ENCODE results near the gene LRRIQ1.

The LRRIQ1 gene

DNA sequence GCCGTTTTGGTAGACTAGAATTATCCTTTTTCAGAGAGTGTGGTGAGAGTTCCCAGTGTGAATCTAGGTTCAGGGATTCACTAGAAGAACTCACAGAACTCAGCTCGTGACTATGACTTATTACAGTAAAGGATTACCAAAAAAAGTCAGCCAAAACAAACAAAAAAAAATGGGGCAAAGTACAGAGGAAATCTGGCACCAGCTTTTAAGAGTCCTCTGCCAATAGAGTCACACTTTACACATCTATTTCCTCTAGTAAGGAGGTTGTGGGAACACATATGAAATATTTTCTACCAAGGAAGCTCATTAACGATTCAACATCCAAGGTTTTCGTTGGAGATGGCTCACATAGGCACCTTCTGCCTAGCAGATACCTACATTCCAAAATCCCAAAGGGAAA, 28.3 kb upstream of the LRRIQ1 start:
- no peaks in the 10 kb centered on the region for H3K36me3 ChIP-seq (ENCODE audit: control insufficient read depth, insufficient read depth, low read length)
- no peaks in the 10 kb centered on the region for H3K27me3 ChIP-seq (replicated peaks; ENCODE audit: control insufficient read depth, insufficient read depth, low read length)
- DNase-seq (ENCODE audit: extremely low read depth, insufficient read length) = no peak
- TF ChIP-seq, protein P1, sequence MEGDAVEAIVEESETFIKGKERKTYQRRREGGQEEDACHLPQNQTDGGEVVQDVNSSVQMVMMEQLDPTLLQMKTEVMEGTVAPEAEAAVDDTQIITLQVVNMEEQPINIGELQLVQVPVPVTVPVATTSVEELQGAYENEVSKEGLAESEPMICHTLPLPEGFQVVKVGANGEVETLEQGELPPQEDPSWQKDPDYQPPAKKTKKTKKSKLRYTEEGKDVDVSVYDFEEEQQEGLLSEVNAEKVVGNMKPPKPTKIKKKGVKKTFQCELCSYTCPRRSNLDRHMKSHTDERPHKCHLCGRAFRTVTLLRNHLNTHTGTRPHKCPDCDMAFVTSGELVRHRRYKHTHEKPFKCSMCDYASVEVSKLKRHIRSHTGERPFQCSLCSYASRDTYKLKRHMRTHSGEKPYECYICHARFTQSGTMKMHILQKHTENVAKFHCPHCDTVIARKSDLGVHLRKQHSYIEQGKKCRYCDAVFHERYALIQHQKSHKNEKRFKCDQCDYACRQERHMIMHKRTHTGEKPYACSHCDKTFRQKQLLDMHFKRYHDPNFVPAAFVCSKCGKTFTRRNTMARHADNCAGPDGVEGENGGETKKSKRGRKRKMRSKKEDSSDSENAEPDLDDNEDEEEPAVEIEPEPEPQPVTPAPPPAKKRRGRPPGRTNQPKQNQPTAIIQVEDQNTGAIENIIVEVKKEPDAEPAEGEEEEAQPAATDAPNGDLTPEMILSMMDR (IDR thresholded peaks at IDR 0.05; ENCODE audit: insufficient read depth, low read length, poor library complexity, severe bottlenecking) = no peak
- no peak overlapping the region for H3K4me3 ChIP-seq (replicated peaks; ENCODE audit: low read depth, low read length)

DNA sequence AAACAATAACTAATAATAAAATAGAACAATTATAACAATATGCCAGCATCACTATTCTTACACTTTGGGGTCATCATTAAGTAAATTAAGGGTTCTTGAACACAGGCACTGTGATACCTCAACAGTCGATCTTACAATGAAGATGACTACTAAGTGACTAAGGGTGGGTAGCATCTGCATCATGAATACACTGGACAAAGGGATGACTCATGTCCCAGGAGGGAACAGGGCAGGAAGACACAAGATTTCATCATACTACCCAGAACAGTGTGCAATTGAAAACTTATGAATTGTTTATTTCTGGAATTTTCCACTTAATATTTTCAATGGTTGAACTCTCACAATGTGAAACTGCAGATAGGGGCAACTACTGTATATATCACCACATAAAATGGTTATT, 19.7 kb upstream of the LRRIQ1 start:
- TF ChIP-seq, protein P1 (IDR thresholded peaks at IDR 0.05; ENCODE audit: insufficient read depth, low read length, poor library complexity, severe bottlenecking) = no peak
- DNase-seq (ENCODE audit: extremely low read depth, insufficient read length) = no peak
- no peak overlapping the region for H3K4me3 ChIP-seq (replicated peaks; ENCODE audit: low read depth, low read length)
- H3K27me3 ChIP-seq (replicated peaks; ENCODE audit: control insufficient read depth, insufficient read depth, low read length) = no peaks in the 10 kb centered on the region
- no peaks in the 10 kb centered on the region for H3K36me3 ChIP-seq (ENCODE audit: control insufficient read depth, insufficient read depth, low read length)

DNA sequence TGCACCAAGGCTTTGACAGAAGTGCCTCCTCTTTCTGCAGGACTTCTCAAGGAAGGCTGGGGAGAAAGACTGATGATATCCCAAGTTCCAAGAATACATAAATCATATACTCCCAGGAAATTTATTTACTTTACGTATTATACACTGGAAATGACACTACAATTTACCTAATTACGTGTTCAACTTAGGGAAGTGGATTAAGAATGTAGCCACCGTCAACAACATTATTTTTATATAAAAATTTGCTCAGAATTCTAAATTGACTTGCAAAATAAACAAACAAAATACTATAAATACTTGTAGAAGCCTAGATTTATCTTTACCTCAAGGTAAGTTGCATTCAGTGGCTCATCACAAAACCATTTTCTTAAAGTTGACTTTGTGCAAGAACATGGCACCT, 19.0 kb upstream of the LRRIQ1 start:
- no peaks in the 10 kb centered on the region for H3K27me3 ChIP-seq (replicated peaks; ENCODE audit: control insufficient read depth, insufficient read depth, low read length)
- H3K4me3 ChIP-seq (replicated peaks; ENCODE audit: low read depth, low read length) = no peak overlapping the region
- H3K36me3 ChIP-seq (ENCODE audit: control insufficient read depth, insufficient read depth, low read length) = no peaks in the 10 kb centered on the region
- no peak for DNase-seq (ENCODE audit: extremely low read depth, insufficient read length)
- TF ChIP-seq, protein P1 (IDR thresholded peaks at IDR 0.05; ENCODE audit: insufficient read depth, low read length, poor library complexity, severe bottlenecking) = no peak

DNA sequence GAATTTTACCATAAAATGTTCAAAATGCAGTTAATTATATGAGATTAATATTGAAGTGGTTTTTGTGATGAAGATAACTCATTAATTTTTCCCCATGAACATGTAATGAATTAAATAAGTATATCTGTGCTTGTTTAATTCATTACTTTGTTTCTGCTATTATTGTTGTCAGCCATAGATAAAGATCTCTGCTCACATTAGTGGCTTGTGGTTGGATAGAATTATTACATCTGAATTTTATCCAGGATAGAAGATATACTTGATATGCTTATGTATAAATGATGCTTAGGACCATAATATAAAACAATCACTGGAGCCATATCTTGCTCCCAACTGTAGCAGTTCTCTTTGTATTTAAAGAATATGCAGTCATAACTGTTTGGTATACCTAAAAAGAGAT, 18.5 kb upstream of the LRRIQ1 start:
- no peak overlapping the region for H3K4me3 ChIP-seq (replicated peaks; ENCODE audit: low read depth, low read length)
- H3K36me3 ChIP-seq (ENCODE audit: control insufficient read depth, insufficient read depth, low read length) = no peaks in the 10 kb centered on the region
- TF ChIP-seq, protein P1 (IDR thresholded peaks at IDR 0.05; ENCODE audit: insufficient read depth, low read length, poor library complexity, severe bottlenecking) = no peak
- DNase-seq (ENCODE audit: extremely low read depth, insufficient read length) = no peak
- H3K27me3 ChIP-seq (replicated peaks; ENCODE audit: control insufficient read depth, insufficient read depth, low read length) = no peaks in the 10 kb centered on the region

DNA sequence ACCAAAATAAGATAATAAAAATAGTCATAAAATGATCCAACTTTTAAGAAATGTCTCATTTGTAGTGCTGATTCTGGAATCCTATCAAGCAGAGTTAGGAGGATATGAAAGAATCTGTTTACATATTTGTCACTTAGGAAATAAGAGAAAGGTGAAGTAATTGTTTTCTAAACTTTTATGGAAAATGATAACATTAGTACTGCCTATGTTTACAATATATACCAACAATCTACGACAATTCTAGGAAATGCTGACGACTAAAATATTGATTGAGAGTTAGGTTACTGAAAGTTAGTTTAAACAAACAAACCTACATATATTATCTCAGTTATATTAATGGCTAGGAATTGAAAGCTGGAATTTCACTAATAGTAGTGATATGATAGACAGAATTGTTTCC, 18.1 kb upstream of the LRRIQ1 start:
- H3K4me3 ChIP-seq (replicated peaks; ENCODE audit: low read depth, low read length) = no peak overlapping the region
- no peaks in the 10 kb centered on the region for H3K27me3 ChIP-seq (replicated peaks; ENCODE audit: control insufficient read depth, insufficient read depth, low read length)
- TF ChIP-seq, protein P1 (IDR thresholded peaks at IDR 0.05; ENCODE audit: insufficient read depth, low read length, poor library complexity, severe bottlenecking) = no peak
- no peak for DNase-seq (ENCODE audit: extremely low read depth, insufficient read length)
- H3K36me3 ChIP-seq (ENCODE audit: control insufficient read depth, insufficient read depth, low read length) = no peaks in the 10 kb centered on the region

DNA sequence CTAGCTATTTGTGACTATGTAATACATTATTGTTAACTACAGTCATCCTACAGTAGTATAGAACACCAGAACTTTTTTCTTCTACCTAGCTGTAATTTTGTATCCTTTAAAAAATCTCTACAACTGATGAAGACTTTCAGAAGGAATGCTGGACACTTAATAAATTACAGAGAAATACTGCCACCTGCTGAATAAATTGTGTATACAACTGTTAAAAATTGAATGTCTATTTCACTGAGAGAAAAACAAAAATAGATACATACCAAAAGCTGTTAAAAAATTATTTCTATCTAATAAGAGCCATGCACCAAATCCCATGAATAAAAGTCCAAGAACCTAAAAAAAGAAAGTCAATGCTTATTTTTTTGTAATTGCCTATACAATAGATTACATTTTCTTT, 6.7 kb upstream of the LRRIQ1 start:
- no peak for DNase-seq (ENCODE audit: extremely low read depth, insufficient read length)
- H3K36me3 ChIP-seq (ENCODE audit: control insufficient read depth, insufficient read depth, low read length) = no peaks in the 10 kb centered on the region
- TF ChIP-seq, protein P1 (IDR thresholded peaks at IDR 0.05; ENCODE audit: insufficient read depth, low read length, poor library complexity, severe bottlenecking) = peak; percentile 25
- H3K27me3 ChIP-seq (replicated peaks; ENCODE audit: control insufficient read depth, insufficient read depth, low read length) = no peaks in the 10 kb centered on the region
- H3K4me3 ChIP-seq (replicated peaks; ENCODE audit: low read depth, low read length) = no peak overlapping the region
